Jurkat, Clone E6-1 (cell line): ENCODE results near the gene HIP1.
A peak's percentile ranks its signal among the peaks of the same experiment; 100 is the strongest.
"Not testable (repeated sequence)": the region's sequence is repeated elsewhere in the genome, so short reads cannot be mapped to it uniquely, and the experiment has no call there.

ENCODE experiments used
- DNase-seq: peaks from one replicate; pipeline ENCODE4 v3.0.0-alpha.2; 2011; ENCODE audit warnings: low read depth, low spot score
- H3K4me3 ChIP-seq: 2 replicates; pipeline ENCODE4 v1.5.1; 2011; ENCODE audit warnings: mild to moderate bottlenecking, low read length, control low read depth, moderate library complexity

HIP1 gene

GRCh38 chr7:75485979-75486643 is 252.6 kb downstream of the HIP1 start, which contains the start of gene POM121C:
TSS of gene POM121C (minus strand) at chr7:75486299. CDS start at chr7:75441496, 44,803 bp downstream.
- H3K4me3 ChIP-seq, result peak within 1 kb of the TSS; percentile 67
- DNase-seq, result peak; percentile 87

DNA sequence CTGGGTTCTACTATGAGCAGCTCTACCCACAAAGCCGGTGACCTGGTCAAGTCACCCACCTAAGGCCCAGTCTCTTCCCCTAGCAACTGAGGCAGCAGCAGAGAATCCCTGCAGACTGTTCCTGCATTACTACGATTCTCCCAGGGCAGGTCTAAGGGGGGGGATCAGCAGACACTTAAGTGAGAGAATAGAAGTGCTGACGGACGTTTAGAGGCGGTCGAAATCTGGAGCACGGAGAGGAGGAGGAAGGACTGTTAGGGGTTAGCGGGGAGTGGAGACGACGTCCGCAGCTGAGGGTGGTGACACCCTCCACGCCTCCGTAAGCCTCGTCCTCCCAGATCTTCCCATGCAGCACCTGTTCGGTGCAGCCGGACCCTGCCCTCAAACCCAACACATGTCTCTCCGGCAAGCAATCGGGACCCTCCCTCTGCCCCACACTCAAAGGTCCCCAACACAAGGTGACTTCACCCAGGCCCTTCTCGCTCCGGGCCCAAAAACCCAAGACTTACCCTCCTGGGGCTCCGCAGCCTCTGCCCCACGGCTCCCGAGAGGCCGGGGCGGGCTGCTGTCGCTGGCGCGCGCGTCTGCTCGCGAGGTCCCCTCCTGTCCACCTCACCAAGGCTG is 253.3 kb downstream of the HIP1 start:
- peak overlapping the region; percentile 67 for H3K4me3 ChIP-seq
- DNase-seq, result not testable (repeated sequence)
